Endothelial cell of umbilical vein (primary cell): Measurements from ENCODE around the gene CHMP1A. TPM values are rescaled to one million over a fixed set of nuclear protein-coding genes. Genes with fewer than 3 reads are reported as not detected.

Experiments
- BruUV-seq: library from RNA; stranded (reverse); fragments of 400-500 nt; replicated peaks from 2 replicates; lab custom pipeline; 2021; lab: Mats Ljungman, UMichigan
- CTCF ChIA-PET: fragments of 300-600, 350-600 bp; sonication (Branson Sonifier 250); formaldehyde crosslinking; loops from one replicate; lab custom pipeline; 2021; ENCODE audit warnings: antibody characterized with exemption, inconsistent platforms; lab: Charles Lee
- POLR2A ChIA-PET: fragments of 300-600, 350-600 bp; sonication (Branson Sonifier 250); formaldehyde crosslinking; loops from one replicate; lab custom pipeline; 2021; ENCODE audit warnings: antibody characterized with exemption, inconsistent platforms; lab: Charles Lee
- DNase-seq: peaks from one replicate; pipeline ENCODE4 v3.0.0-alpha.2; 2011; ENCODE audit warnings: low read depth, low spot score
- FAIRE-seq: peaks from 2 replicates; lab custom pipeline; 2011; peaks lifted over from hg19 to GRCh38; lab: Jason Lieb, UNC
- H2AFZ ChIP-seq: 2 replicates; pipeline ENCODE4 v1.6.0; 2012; ENCODE audit warnings: low read depth, low read length, control low read depth, inconsistent platforms
- H3K27ac ChIP-seq: 2 replicates; pipeline ENCODE4 v1.5.1; 2011; ENCODE audit warnings: low read depth, mild to moderate bottlenecking, control low read depth, low read length, moderate library complexity; ENCODE audit not compliant: insufficient read depth
- H3K27me3 ChIP-seq, 2 experiments: 2 replicates each; pipeline versions ENCODE4 v1.6.0 to v1.6.1; 2011; ENCODE audit warnings: low read length in 2 of 2, mixed read lengths in 1 of 2; ENCODE audit not compliant: control insufficient read depth in 2 of 2, insufficient read depth in 2 of 2
- H3K36me3 ChIP-seq, 2 experiments: 2 replicates in 1 of 2; 3 replicates in 1 of 2; pipeline ENCODE4 v1.5.1; 2011; ENCODE audit warnings: low read length in 2 of 2, mild to moderate bottlenecking in 1 of 2, moderate library complexity in 1 of 2; ENCODE audit not compliant: control insufficient read depth in 2 of 2, insufficient read depth in 2 of 2; ENCODE audit errors: extremely low read depth in 1 of 2
- H3K4me1 ChIP-seq: 3 replicates; pipeline ENCODE4 v1.5.1; 2011; ENCODE audit warnings: mild to moderate bottlenecking, low read length; ENCODE audit not compliant: control insufficient read depth, insufficient read depth; ENCODE audit errors: extremely low read depth
- H3K4me2 ChIP-seq: 2 replicates; pipeline ENCODE4 v1.6.1; 2011; ENCODE audit warnings: low read length, control low read depth, mixed read lengths; ENCODE audit not compliant: insufficient read depth
- H3K4me3 ChIP-seq, 3 experiments: fragments of 200-600 bp in 1 of 3; sonication (generic), shearing (Covaris generic) in 1 of 3; replicated peaks in 1 of 3; 2 replicates each; pipeline ENCODE4 v1.5.1; 2011 to 2016; ENCODE audit warnings: control low read depth in 3 of 3, low read length in 3 of 3, mild to moderate bottlenecking in 2 of 3, inconsistent platforms in 1 of 3, low read depth in 1 of 3, moderate library complexity in 1 of 3; ENCODE audit not compliant: insufficient read depth in 1 of 3
- H3K79me2 ChIP-seq: 2 replicates; pipeline ENCODE4 v1.6.0; 2012; ENCODE audit warnings: low read length, inconsistent platforms; ENCODE audit not compliant: control insufficient read depth, insufficient read depth
- H3K9ac ChIP-seq: replicated peaks from 2 replicates; pipeline ENCODE3; 2011; ENCODE audit warnings: low read length, control low read depth; ENCODE audit not compliant: insufficient read depth; ENCODE audit errors: extremely low read depth
- H3K9me1 ChIP-seq: replicated peaks from 3 replicates; pipeline ENCODE4 v1.6.0; 2011; ENCODE audit warnings: mild to moderate bottlenecking, low read length; ENCODE audit not compliant: control insufficient read depth, insufficient read depth; ENCODE audit errors: extremely low read depth
- H3K9me3 ChIP-seq: replicated peaks from 2 replicates; pipeline ENCODE4 v1.5.1; 2012; ENCODE audit warnings: low read length, inconsistent platforms; ENCODE audit not compliant: control insufficient read depth, insufficient read depth
- H4K20me1 ChIP-seq: replicated peaks from 2 replicates; pipeline ENCODE3; 2011; ENCODE audit warnings: mild to moderate bottlenecking, low read length; ENCODE audit not compliant: control insufficient read depth, insufficient read depth; ENCODE audit errors: extremely low read depth
- CTCF ChIP-seq, 2 donors: IDR thresholded peaks; 1 replicate in 1 of 2; 2 replicates in 1 of 2; pipeline ENCODE4 v1.5.1; 2011; ENCODE audit warnings: low read length in 2 of 2, mild to moderate bottlenecking in 2 of 2, moderate library complexity in 2 of 2, control low read depth in 1 of 2, inconsistent platforms in 1 of 2, low read depth in 1 of 2; ENCODE audit not compliant: insufficient read depth in 1 of 2; ENCODE audit errors: extremely low read depth in 1 of 2
- EZH2 ChIP-seq: IDR thresholded peaks from 2 replicates; pipeline ENCODE4 v1.6.1; 2012; ENCODE audit warnings: borderline replicate concordance, low read depth, mild to moderate bottlenecking, moderate library complexity, low read length, inconsistent platforms; ENCODE audit not compliant: severe bottlenecking
- FOS ChIP-seq: IDR thresholded peaks from 2 replicates; pipeline ENCODE4 v1.6.1; 2011; ENCODE audit warnings: mild to moderate bottlenecking, low read length, moderate library complexity, borderline replicate concordance; ENCODE audit not compliant: insufficient read depth
- GATA2 ChIP-seq: IDR thresholded peaks from 2 replicates; pipeline ENCODE4 v1.7.0; 2011; ENCODE audit warnings: low read depth, mild to moderate bottlenecking, moderate library complexity, mixed read lengths, low read length; ENCODE audit not compliant: insufficient read length, insufficient read depth
- JUN ChIP-seq: IDR thresholded peaks from 2 replicates; pipeline ENCODE4 v1.6.1; 2011; ENCODE audit warnings: borderline replicate concordance, low read depth; ENCODE audit not compliant: insufficient read length, insufficient read depth
- MAX ChIP-seq: IDR thresholded peaks from 2 replicates; pipeline ENCODE4 v1.6.1; 2011; ENCODE audit not compliant: insufficient read depth, insufficient read length
- MYC ChIP-seq: IDR thresholded peaks from one replicate; pipeline ENCODE4 v1.6.1; 2011; ENCODE audit warnings: mild to moderate bottlenecking, low read depth, low read length
- POLR2A ChIP-seq: IDR thresholded peaks from 2 replicates; pipeline ENCODE4 v1.6.1; 2012; ENCODE audit warnings: low read depth, mild to moderate bottlenecking, control low read depth, low read length
- POLR2AphosphoS5 ChIP-seq: IDR thresholded peaks from 2 replicates; pipeline ENCODE4 v1.6.1; 2012; ENCODE audit warnings: low read depth, mild to moderate bottlenecking, control low read depth, low read length, moderate library complexity; ENCODE audit not compliant: insufficient read depth
- dilution Hi-C: fragments of 300-500 bp; cut with MboI; formaldehyde crosslinking; loops from one replicate; pipeline ENCODE4 v1.15.0; 2019; ENCODE audit warnings: low sequenced_read_pairs; ENCODE audit not compliant: extremely low pct_ligation_motif_present
- intact Hi-C: fragments of 100-400 bp; cut with micrococcal nuclease; formaldehyde crosslinking; loops from one replicate; pipeline ENCODE4 v1.10.0; 2022
- polyA plus RNA-seq, 4 experiments: library from polyadenylated mRNA; depleted of rRNA in 3 of 4; stranded (reverse) in 3 of 4; unstranded in 1 of 4; fragments of >200 nt; gene quantifications; 2 replicates each; pipeline versions ENCODE4 v1.2.1 to v1.2.3, GENCODE V29; 2011 to 2012; ENCODE audit warnings: missing spikeins in 1 of 4
- total RNA-seq: library from RNA; stranded (reverse); gene quantifications from 2 replicates; pipeline ENCODE4 v1.2.3, GENCODE V29; 2021

The CHMP1A gene
- total and polyA plus RNA-seq, 2 donors (not counting 3 experiments of a cell fraction or from before 2014, with no cell fraction given) = 83.9 to 101 TPM

- FAIRE-seq = no peak
- intact Hi-C loops = no loop called here
- no peak for DNase-seq
- Histone ChIP-seq H3K9ac (no peak overlapping the region), H3K4me2 (no peak overlapping the region), H3K79me2 (peaks cover 21% of the 10 kb centered on the region), H3K9me1 (no peaks in the 10 kb centered on the region), H3K36me3 (no peaks in the 10 kb centered on the region), H2AFZ (no peak overlapping the region), H3K9me3 (no peaks in the 10 kb centered on the region), H3K4me3 (no peak overlapping the region), H3K27me3 (no peaks in the 10 kb centered on the region), H3K4me1 (peaks cover 12% of the 10 kb centered on the region), H3K27ac (no peak overlapping the region), H4K20me1 (no peaks in the 10 kb centered on the region)
- dilution Hi-C loops = no loop called here
- ChIA-PET POLR2A (no interaction called here), CTCF (no interaction called here)
- no TSS peak for BruUV-seq
- no peak for TF ChIP-seq CTCF (IDR thresholded peaks at IDR 0.05; ENCODE audit: extremely low read depth in 1 of 2, insufficient read depth in 1 of 2, low read depth in 1 of 2, low read length in 2 of 2)
- TF ChIP-seq GATA2 = no peak
- TF ChIP-seq JUN = no peak
- no peak for TF ChIP-seq POLR2A
- TF ChIP-seq POLR2AphosphoS5 = no peak
- no peak for TF ChIP-seq MAX
- TF ChIP-seq FOS = no peak
- TF ChIP-seq EZH2 = no peak
- TF ChIP-seq MYC = no peak
These were observed 3.7 kb upstream of the CHMP1A start for GRCh38 chr16:89661215-89661614.
